HCT116 (cell line): Measurements from ENCODE around the gene FALEC. TPM values are rescaled to one million over a fixed set of nuclear protein-coding genes. Genes with fewer than 3 reads are reported as not detected.

Source experiments
- ATAC-seq: fragments of 200-7000 bp; cut with Tn5 transposase; 2 replicates; pipeline ENCODE4 v1.9.1; 2020; ENCODE audit warnings: mild to moderate bottlenecking, moderate library complexity
- BruUV-seq: library from RNA; stranded (reverse); fragments of 400-500 nt; replicated peaks from 2 replicates; lab custom pipeline; 2021; lab: Mats Ljungman, UMichigan
- CTCF ChIA-PET: fragments of 300-600 bp; sonication (Branson Sonifier 250); formaldehyde crosslinking; loops from one replicate; lab custom pipeline; 2021; ENCODE audit warnings: antibody characterized with exemption; lab: Charles Lee
- POLR2A ChIA-PET: fragments of 300-600, 350-600 bp; sonication (Branson Sonifier 250); formaldehyde crosslinking; loops from one replicate; lab custom pipeline; 2021; ENCODE audit warnings: antibody characterized with exemption; lab: Charles Lee
- RAD21 ChIA-PET, 2 experiments: fragments of 300-600 bp; sonication (Branson Sonifier 250); formaldehyde crosslinking; loops; one replicate each; lab custom pipeline; 2023; ENCODE audit warnings: low total read pairs in 2 of 2; ENCODE audit not compliant: uncharacterized antibody in 2 of 2, unreplicated experiment in 2 of 2, low non-redundant PET in 1 of 2; lab: Charles Lee
- DNase-seq: peaks from one replicate; pipeline ENCODE4 v3.0.0-alpha.2; 2010; ENCODE audit warnings: low read depth, low spot score
- H2AFZ ChIP-seq: fragments of 200-600 bp; shearing (Covaris generic), sonication (generic); 2 replicates; pipeline ENCODE4 v1.6.1; 2017; ENCODE audit warnings: low read depth, mixed run types, mixed read lengths, antibody characterized with exemption, low read length; ENCODE audit not compliant: poor library complexity, severe bottlenecking
- H3K27ac ChIP-seq: 2 replicates; pipeline ENCODE4 v1.5.1; 2012; ENCODE audit warnings: low read depth, low read length
- H3K27me3 ChIP-seq: fragments of 200-600 bp; sonication (generic); 2 replicates; pipeline ENCODE4 v1.6.1; 2016; ENCODE audit warnings: mixed run types, low read length, mixed read lengths; ENCODE audit not compliant: insufficient read depth
- H3K36me3 ChIP-seq, 2 experiments: fragments of 200-500 bp in 1 of 2; fragments of 200-600 bp in 1 of 2; sonication (Bioruptor generic) in 1 of 2; sonication (generic) in 1 of 2; 2 replicates each; pipeline versions ENCODE4 v1.5.1 to v1.6.1; 2014 to 2016; ENCODE audit warnings: low read length in 2 of 2, inconsistent platforms in 1 of 2, mixed read lengths in 1 of 2, mixed run types in 1 of 2; ENCODE audit not compliant: insufficient read depth in 2 of 2, control insufficient read depth in 1 of 2
- H3K4me1 ChIP-seq, 2 experiments: fragments of 200-600 bp in 1 of 2; sonication (generic) in 1 of 2; 2 replicates each; pipeline versions ENCODE4 v1.5.1 to v1.6.1; 2012 to 2017; ENCODE audit warnings: low read length in 2 of 2, inconsistent platforms in 1 of 2, mild to moderate bottlenecking in 1 of 2, mixed read lengths in 1 of 2, mixed run types in 1 of 2, moderate library complexity in 1 of 2; ENCODE audit not compliant: insufficient read depth in 2 of 2, control insufficient read depth in 1 of 2
- H3K4me2 ChIP-seq: fragments of 200-600 bp; sonication (generic); 2 replicates; pipeline ENCODE4 v1.6.1; 2017; ENCODE audit warnings: mixed run types, low read length, mixed read lengths
- H3K4me3 ChIP-seq, 2 experiments: fragments of 200-600 bp in 1 of 2; sonication (generic) in 1 of 2; replicated peaks in 1 of 2; 2 replicates each; pipeline ENCODE4 v1.5.1; 2011 to 2016; ENCODE audit warnings: low read length in 2 of 2, control low read depth in 1 of 2, low read depth in 1 of 2, mild to moderate bottlenecking in 1 of 2, mixed read lengths in 1 of 2, mixed run types in 1 of 2
- H3K79me2 ChIP-seq: fragments of 200-600 bp; sonication (generic); 2 replicates; pipeline ENCODE4 v1.6.1; 2017; ENCODE audit warnings: mild to moderate bottlenecking, mixed run types, low read length, moderate library complexity, mixed read lengths; ENCODE audit not compliant: insufficient read depth
- H3K9ac ChIP-seq: fragments of 200-600 bp; sonication (generic); 2 replicates; pipeline ENCODE4 v1.6.1; 2016; ENCODE audit warnings: low read length, mixed read lengths
- H3K9me2 ChIP-seq: fragments of 200-600 bp; sonication (generic), shearing (Covaris generic); 2 replicates; pipeline ENCODE4 v1.6.1; 2017; ENCODE audit warnings: mixed run types, mild to moderate bottlenecking, moderate library complexity; ENCODE audit not compliant: insufficient read depth
- H3K9me3 ChIP-seq, 2 experiments: fragments of 200-500 bp in 1 of 2; fragments of 200-600 bp in 1 of 2; sonication (Bioruptor generic) in 1 of 2; sonication (generic) in 1 of 2; 2 replicates each; pipeline ENCODE4 v1.6.1; 2014 to 2017; ENCODE audit warnings: low read length in 2 of 2, mixed read lengths in 2 of 2, inconsistent platforms in 1 of 2, low read depth in 1 of 2, mild to moderate bottlenecking in 1 of 2, mixed run types in 1 of 2, moderate library complexity in 1 of 2; ENCODE audit not compliant: control insufficient read depth in 1 of 2, insufficient read depth in 1 of 2
- H4K20me1 ChIP-seq: fragments of 200-600 bp; sonication (generic), shearing (Covaris generic); 2 replicates; pipeline ENCODE4 v1.6.1; 2017; ENCODE audit warnings: mixed run types, mild to moderate bottlenecking, moderate library complexity; ENCODE audit not compliant: insufficient read depth
- EZH2 ChIP-seq: fragments of 200-600 bp; sonication (generic); IDR thresholded peaks from 2 replicates; pipeline ENCODE4 v1.6.1; 2017; ENCODE audit warnings: antibody characterized with exemption, mixed run types
- EZH2phosphoT487 ChIP-seq: fragments of 200-600 bp; IDR thresholded peaks from 2 replicates; pipeline ENCODE4 v1.6.1; 2018; ENCODE audit warnings: antibody characterized with exemption, borderline replicate concordance
- JUND ChIP-seq: IDR thresholded peaks from 2 replicates; pipeline ENCODE4 v1.6.1; 2012
- POLR2AphosphoS5 ChIP-seq: IDR thresholded peaks from 2 replicates; pipeline ENCODE4 v1.6.1; 2011; ENCODE audit warnings: mild to moderate bottlenecking, low read depth, low read length, moderate library complexity
- YY1 ChIP-seq: IDR thresholded peaks from 2 replicates; pipeline ENCODE4 v1.6.1; 2011; ENCODE audit warnings: low read length, low read depth, moderate library complexity, mild to moderate bottlenecking; ENCODE audit not compliant: insufficient replicate concordance; ENCODE audit errors: extremely low read depth
- ZNF274 ChIP-seq: fragments of 200-500 bp; sonication (Bioruptor generic); IDR thresholded peaks from 2 replicates; pipeline ENCODE4 v1.6.1; 2014; ENCODE audit warnings: mild to moderate bottlenecking, low read depth, low read length, inconsistent platforms
- intact Hi-C: fragments of 100-400 bp; cut with micrococcal nuclease; formaldehyde crosslinking; loops from 2 replicates; pipeline ENCODE4 v1.10.0; 2022
- total RNA-seq: library from RNA; stranded (reverse); gene quantifications from one replicate; pipeline ENCODE4 v1.2.1, GENCODE V29; 2021; ENCODE audit not compliant: unreplicated experiment
- TF ChIP-seq, protein P1 (sequence below), 3 experiments: fragments of 200-600 bp in 1 of 3; sonication (generic) in 1 of 3; IDR thresholded peaks in 2 of 3; conservative IDR thresholded peaks in 1 of 3; 2 replicates each; pipeline ENCODE4 v1.5.1; 2012 to 2017; ENCODE audit warnings: low read depth in 2 of 3, low read length in 2 of 3, antibody characterized with exemption in 1 of 3, borderline replicate concordance in 1 of 3, control low read depth in 1 of 3, mild to moderate bottlenecking in 1 of 3, mixed read lengths in 1 of 3, mixed run types in 1 of 3, moderate library complexity in 1 of 3; ENCODE audit not compliant: insufficient read depth in 1 of 3

Gene FALEC
- total RNA-seq, 1 experiment from 2014 or later, result 0.59 TPM

DNA sequence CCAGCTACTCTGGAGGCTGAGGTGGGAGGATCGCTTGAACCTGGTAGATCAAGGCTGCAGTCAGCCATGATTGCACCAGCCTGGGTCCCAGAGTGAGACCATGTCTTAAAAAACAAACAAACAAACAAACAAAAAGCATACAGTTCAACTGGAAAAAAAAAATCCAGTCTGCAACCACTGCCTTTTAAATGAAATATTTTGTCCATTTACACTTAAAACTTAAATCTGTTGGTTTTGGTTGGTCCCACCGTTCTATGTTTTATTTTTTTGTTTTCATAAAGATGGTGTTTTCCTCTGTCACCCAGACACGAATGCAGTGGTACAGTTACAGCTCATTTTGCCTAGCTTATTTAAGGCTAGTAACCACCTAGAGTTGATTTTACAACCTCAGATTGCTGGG lies 9.8 kb downstream of the FALEC start:
- no peak overlapping the region for H3K4me2 ChIP-seq
- no peaks in the 10 kb centered on the region for H3K27me3 ChIP-seq
- ATAC-seq, result no peak
- ChIA-PET RAD21 (no interaction called here), POLR2A (no interaction called here), CTCF (no interaction called here)
- no peaks in the 10 kb centered on the region for H4K20me1 ChIP-seq
- no peak overlapping the region for H3K9ac ChIP-seq
- no peaks in the 10 kb centered on the region for H3K79me2 ChIP-seq
- intact Hi-C loops, result no loop called here
- no peaks in the 10 kb centered on the region for H3K9me2 ChIP-seq
- DNase-seq, result no peak
- H3K9me3 ChIP-seq, result no peaks in the 10 kb centered on the region
- no peak for TF ChIP-seq POLR2AphosphoS5
- TF ChIP-seq ZNF274, result no peak
- no peak for TF ChIP-seq YY1
- no peak for TF ChIP-seq EZH2
- TF ChIP-seq, protein P1, sequence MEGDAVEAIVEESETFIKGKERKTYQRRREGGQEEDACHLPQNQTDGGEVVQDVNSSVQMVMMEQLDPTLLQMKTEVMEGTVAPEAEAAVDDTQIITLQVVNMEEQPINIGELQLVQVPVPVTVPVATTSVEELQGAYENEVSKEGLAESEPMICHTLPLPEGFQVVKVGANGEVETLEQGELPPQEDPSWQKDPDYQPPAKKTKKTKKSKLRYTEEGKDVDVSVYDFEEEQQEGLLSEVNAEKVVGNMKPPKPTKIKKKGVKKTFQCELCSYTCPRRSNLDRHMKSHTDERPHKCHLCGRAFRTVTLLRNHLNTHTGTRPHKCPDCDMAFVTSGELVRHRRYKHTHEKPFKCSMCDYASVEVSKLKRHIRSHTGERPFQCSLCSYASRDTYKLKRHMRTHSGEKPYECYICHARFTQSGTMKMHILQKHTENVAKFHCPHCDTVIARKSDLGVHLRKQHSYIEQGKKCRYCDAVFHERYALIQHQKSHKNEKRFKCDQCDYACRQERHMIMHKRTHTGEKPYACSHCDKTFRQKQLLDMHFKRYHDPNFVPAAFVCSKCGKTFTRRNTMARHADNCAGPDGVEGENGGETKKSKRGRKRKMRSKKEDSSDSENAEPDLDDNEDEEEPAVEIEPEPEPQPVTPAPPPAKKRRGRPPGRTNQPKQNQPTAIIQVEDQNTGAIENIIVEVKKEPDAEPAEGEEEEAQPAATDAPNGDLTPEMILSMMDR (IDR thresholded peaks at IDR 0.05 in 2 of 3, conservative IDR thresholded peaks at IDR 0.05 in 1 of 3; ENCODE audit: borderline replicate concordance in 1 of 3, insufficient read depth in 1 of 3, low read depth in 2 of 3, low read length in 2 of 3), result no peak
- no peak for TF ChIP-seq JUND
- no peaks in the 10 kb centered on the region for H3K4me1 ChIP-seq
- no peaks in the 10 kb centered on the region for H3K36me3 ChIP-seq
- H3K4me3 ChIP-seq, result no peak overlapping the region
- BruUV-seq, result no TSS peak
- H3K27ac ChIP-seq, result no peak overlapping the region
- H2AFZ ChIP-seq, result no peak overlapping the region

DNA sequence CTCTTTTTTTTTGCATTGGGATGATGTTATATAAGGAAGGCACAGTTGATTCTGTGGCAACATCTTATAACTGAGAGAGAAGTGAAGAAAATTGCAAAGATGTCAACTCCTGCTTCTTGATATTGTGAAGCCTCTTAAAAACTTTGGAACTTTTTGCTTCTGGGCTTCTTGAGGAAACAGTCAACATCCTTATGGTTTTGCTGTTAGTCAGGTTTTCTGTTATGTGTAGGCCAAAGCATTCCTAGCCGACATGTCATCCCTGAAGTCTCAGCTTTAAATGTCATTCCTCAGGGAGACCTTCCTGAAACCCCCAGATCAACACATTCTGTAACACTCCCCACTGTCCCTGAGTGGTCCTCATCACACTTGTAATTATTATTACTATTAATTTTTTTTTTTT lies 12.6 kb downstream of the FALEC start:
- ChIA-PET CTCF (no interaction called here), RAD21 (no interaction called here)
- H2AFZ ChIP-seq, result no peak overlapping the region
- no peak overlapping the region for H3K27ac ChIP-seq
- ATAC-seq, result no peak
- TF ChIP-seq YY1, result no peak
- TF ChIP-seq EZH2phosphoT487, result no peak
- TF ChIP-seq, all 23 proteins: peak for 0
- no TSS peak for BruUV-seq
- POLR2A ChIA-PET, result no interaction called here
- intact Hi-C loops, result no loop called here
- H3K4me1 ChIP-seq, result peaks cover 0 to 10% of the 10 kb centered on the region in 2 experiments; a peak in 2 of 4 replicates
- H3K27me3 ChIP-seq, result no peaks in the 10 kb centered on the region
- no peak overlapping the region for H3K4me2 ChIP-seq
- H4K20me1 ChIP-seq, result no peaks in the 10 kb centered on the region
- no peak overlapping the region for H3K9ac ChIP-seq
- H3K9me3 ChIP-seq, result no peaks in the 10 kb centered on the region
- no peak for DNase-seq
- no peaks in the 10 kb centered on the region for H3K36me3 ChIP-seq
- H3K9me2 ChIP-seq, result no peaks in the 10 kb centered on the region
- H3K4me3 ChIP-seq, result no peak overlapping the region
- H3K79me2 ChIP-seq, result no peaks in the 10 kb centered on the region
